ENCODE data around the gene LGALS8. TPM values are rescaled to one million over a fixed set of nuclear protein-coding genes. Genes with fewer than 3 reads are reported as not detected.

The LGALS8 gene
- total RNA-seq, 1 experiment from 2014 or later: 30.7 TPM

DNA sequence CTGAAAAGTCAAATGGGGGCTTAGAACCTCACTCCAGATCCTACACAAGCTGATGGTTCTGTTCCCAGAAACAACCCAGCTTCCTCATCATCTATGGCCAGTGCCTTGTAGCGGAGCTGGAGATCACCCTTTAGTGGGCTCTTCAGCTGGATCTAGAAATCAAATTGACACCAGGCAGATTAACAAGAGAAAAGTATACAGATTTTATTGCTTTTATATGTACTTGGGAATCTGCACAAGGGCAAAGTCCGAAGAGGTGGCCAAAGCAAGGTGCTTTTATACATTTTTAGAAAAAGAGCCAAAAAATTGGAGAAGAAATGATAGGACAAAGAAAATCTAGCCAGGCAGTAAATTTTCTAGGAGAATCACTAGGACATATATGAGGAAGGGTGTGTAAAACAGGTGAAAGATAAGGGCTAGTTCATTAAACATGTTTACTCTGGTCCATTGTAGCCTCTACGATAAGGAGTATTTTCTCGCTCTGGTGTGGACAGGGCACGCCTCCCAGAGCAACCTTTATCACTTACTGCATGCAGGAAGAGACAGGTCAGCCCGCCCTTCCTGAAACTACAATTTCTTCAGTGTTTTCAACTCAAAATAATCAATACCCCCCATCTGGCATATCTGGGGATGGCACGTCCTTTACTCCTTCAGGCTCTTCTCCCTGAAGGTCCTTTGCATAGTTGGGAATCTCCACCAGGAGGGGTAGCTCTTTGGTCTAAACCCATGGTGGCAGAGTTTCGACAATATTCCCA, 14.0 kb upstream of the LGALS8 start:
- H3K9me3 ChIP-seq (ENCODE audit: control insufficient read depth in 1 of 2, insufficient read depth in 1 of 2, low read depth in 1 of 2, low read length in 2 of 2): no peaks in the 10 kb centered on the region
- no peak overlapping the region for H3K4me2 ChIP-seq (ENCODE audit: low read length)
- no peak for DNase-seq (ENCODE audit: low read depth, low spot score)
- no peaks in the 10 kb centered on the region for H4K20me1 ChIP-seq (ENCODE audit: insufficient read depth)
- ChIA-PET POLR2A (no interaction called here), CTCF (no interaction called here), RAD21 (ENCODE audit: low non-redundant PET in 1 of 2, low total read pairs in 2 of 2, uncharacterized antibody in 2 of 2, unreplicated experiment in 2 of 2) (no interaction called here)
- no peak overlapping the region for H2AFZ ChIP-seq (ENCODE audit: low read depth, low read length, poor library complexity, severe bottlenecking)
- no peaks in the 10 kb centered on the region for H3K4me1 ChIP-seq (ENCODE audit: control insufficient read depth in 1 of 2, insufficient read depth in 2 of 2, low read length in 2 of 2)
- H3K27me3 ChIP-seq (ENCODE audit: insufficient read depth, low read length): no peaks in the 10 kb centered on the region
- intact Hi-C loops (cut with micrococcal nuclease): no loop called here
- no peaks in the 10 kb centered on the region for H3K36me3 ChIP-seq (ENCODE audit: control insufficient read depth in 1 of 2, insufficient read depth in 2 of 2, low read length in 2 of 2)
- H3K4me3 ChIP-seq (replicated peaks in 1 of 2; ENCODE audit: low read depth in 1 of 2, low read length in 2 of 2): no peak overlapping the region
- no peaks in the 10 kb centered on the region for H3K79me2 ChIP-seq (ENCODE audit: insufficient read depth, low read length)
- peak; percentile 57; the same call in 1 of the 2 replicates for ATAC-seq
- no peak overlapping the region for H3K9ac ChIP-seq (ENCODE audit: low read length)
- TF ChIP-seq SIN3A (IDR thresholded peaks at IDR 0.05; ENCODE audit: low read depth): no peak
- TF ChIP-seq, protein P1, sequence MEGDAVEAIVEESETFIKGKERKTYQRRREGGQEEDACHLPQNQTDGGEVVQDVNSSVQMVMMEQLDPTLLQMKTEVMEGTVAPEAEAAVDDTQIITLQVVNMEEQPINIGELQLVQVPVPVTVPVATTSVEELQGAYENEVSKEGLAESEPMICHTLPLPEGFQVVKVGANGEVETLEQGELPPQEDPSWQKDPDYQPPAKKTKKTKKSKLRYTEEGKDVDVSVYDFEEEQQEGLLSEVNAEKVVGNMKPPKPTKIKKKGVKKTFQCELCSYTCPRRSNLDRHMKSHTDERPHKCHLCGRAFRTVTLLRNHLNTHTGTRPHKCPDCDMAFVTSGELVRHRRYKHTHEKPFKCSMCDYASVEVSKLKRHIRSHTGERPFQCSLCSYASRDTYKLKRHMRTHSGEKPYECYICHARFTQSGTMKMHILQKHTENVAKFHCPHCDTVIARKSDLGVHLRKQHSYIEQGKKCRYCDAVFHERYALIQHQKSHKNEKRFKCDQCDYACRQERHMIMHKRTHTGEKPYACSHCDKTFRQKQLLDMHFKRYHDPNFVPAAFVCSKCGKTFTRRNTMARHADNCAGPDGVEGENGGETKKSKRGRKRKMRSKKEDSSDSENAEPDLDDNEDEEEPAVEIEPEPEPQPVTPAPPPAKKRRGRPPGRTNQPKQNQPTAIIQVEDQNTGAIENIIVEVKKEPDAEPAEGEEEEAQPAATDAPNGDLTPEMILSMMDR (IDR thresholded peaks at IDR 0.05 in 2 of 3, conservative IDR thresholded peaks at IDR 0.05 in 1 of 3; ENCODE audit: borderline replicate concordance in 1 of 3, insufficient read depth in 1 of 3, low read depth in 2 of 3, low read length in 2 of 3): peak in 2 of 3 experiments; percentile 20 to 32; a peak in 2 of 6 replicates
- BruUV-seq (replicated peaks): no TSS peak
- no peaks in the 10 kb centered on the region for H3K9me2 ChIP-seq (ENCODE audit: insufficient read depth)
- H3K27ac ChIP-seq (ENCODE audit: low read depth, low read length): no peak overlapping the region

DNA sequence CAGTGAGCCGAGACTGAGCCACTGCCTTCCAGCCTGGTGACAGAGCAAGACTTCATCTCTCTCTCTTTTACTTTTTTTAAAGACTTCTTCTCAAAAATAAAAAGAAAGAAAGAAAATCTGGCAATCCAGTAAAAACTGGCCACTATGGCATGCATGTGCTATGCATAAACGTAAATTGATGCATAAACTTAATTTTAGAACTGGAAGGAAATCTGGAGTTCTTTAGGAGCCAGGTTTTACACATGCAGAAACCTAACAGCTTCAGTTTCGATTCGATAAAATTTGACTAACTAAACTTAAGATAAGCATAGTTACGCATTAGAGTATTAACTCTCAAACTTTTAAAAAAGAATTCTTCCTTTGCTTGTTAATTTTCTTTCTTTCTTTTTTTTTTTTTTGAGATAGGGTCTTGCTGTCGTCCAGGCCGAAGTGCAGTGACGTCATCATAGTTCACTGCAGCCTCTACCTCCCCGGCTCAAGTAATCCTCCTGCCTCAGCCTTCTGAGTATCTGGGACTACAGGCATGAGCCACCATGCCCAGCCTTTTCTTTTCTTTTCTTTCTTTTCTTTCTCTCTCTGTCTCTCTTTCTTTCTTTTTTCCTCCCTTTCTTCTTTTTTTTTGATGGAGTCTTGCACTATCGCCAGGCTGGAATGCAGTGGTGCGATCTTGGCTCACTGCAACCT, 11.9 kb upstream of the LGALS8 start:
- DNase-seq (ENCODE audit: low read depth, low spot score): no peak
- Histone ChIP-seq H3K9me3 (ENCODE audit: control insufficient read depth in 1 of 2, insufficient read depth in 1 of 2, low read depth in 1 of 2, low read length in 2 of 2) (no peaks in the 10 kb centered on the region), H2AFZ (ENCODE audit: low read depth, low read length, poor library complexity, severe bottlenecking) (no peak overlapping the region), H3K27ac (ENCODE audit: low read depth, low read length) (no peak overlapping the region), H3K4me1 (ENCODE audit: control insufficient read depth in 1 of 2, insufficient read depth in 2 of 2, low read length in 2 of 2) (no peaks in the 10 kb centered on the region), H4K20me1 (ENCODE audit: insufficient read depth) (no peaks in the 10 kb centered on the region), H3K36me3 (ENCODE audit: control insufficient read depth in 1 of 2, insufficient read depth in 2 of 2, low read length in 2 of 2) (no peaks in the 10 kb centered on the region), H3K79me2 (ENCODE audit: insufficient read depth, low read length) (no peaks in the 10 kb centered on the region), H3K4me2 (ENCODE audit: low read length) (no peak overlapping the region), H3K9me2 (ENCODE audit: insufficient read depth) (no peaks in the 10 kb centered on the region), H3K9ac (ENCODE audit: low read length) (no peak overlapping the region), H3K27me3 (ENCODE audit: insufficient read depth, low read length) (no peaks in the 10 kb centered on the region), H3K4me3 (replicated peaks in 1 of 2; ENCODE audit: low read depth in 1 of 2, low read length in 2 of 2) (no peak overlapping the region)
- BruUV-seq (replicated peaks): no TSS peak
- ChIA-PET POLR2A (no interaction called here), CTCF (no interaction called here), RAD21 (ENCODE audit: low non-redundant PET in 1 of 2, low total read pairs in 2 of 2, uncharacterized antibody in 2 of 2, unreplicated experiment in 2 of 2) (no interaction called here)
- TF ChIP-seq, protein P2, sequence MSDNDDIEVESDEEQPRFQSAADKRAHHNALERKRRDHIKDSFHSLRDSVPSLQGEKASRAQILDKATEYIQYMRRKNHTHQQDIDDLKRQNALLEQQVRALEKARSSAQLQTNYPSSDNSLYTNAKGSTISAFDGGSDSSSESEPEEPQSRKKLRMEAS (IDR thresholded peaks at IDR 0.05): no peak
- TF ChIP-seq CEBPB (IDR thresholded peaks at IDR 0.05; ENCODE audit: low read depth) (no peak), EZH2 (IDR thresholded peaks at IDR 0.05) (no peak), EZH2phosphoT487 (IDR thresholded peaks at IDR 0.05; ENCODE audit: borderline replicate concordance) (no peak)
- TF ChIP-seq, protein P3, sequence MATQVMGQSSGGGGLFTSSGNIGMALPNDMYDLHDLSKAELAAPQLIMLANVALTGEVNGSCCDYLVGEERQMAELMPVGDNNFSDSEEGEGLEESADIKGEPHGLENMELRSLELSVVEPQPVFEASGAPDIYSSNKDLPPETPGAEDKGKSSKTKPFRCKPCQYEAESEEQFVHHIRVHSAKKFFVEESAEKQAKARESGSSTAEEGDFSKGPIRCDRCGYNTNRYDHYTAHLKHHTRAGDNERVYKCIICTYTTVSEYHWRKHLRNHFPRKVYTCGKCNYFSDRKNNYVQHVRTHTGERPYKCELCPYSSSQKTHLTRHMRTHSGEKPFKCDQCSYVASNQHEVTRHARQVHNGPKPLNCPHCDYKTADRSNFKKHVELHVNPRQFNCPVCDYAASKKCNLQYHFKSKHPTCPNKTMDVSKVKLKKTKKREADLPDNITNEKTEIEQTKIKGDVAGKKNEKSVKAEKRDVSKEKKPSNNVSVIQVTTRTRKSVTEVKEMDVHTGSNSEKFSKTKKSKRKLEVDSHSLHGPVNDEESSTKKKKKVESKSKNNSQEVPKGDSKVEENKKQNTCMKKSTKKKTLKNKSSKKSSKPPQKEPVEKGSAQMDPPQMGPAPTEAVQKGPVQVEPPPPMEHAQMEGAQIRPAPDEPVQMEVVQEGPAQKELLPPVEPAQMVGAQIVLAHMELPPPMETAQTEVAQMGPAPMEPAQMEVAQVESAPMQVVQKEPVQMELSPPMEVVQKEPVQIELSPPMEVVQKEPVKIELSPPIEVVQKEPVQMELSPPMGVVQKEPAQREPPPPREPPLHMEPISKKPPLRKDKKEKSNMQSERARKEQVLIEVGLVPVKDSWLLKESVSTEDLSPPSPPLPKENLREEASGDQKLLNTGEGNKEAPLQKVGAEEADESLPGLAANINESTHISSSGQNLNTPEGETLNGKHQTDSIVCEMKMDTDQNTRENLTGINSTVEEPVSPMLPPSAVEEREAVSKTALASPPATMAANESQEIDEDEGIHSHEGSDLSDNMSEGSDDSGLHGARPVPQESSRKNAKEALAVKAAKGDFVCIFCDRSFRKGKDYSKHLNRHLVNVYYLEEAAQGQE (IDR thresholded peaks at IDR 0.05; ENCODE audit: low read depth): no peak
- TF ChIP-seq, protein P4, sequence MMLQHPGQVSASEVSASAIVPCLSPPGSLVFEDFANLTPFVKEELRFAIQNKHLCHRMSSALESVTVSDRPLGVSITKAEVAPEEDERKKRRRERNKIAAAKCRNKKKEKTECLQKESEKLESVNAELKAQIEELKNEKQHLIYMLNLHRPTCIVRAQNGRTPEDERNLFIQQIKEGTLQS (IDR thresholded peaks at IDR 0.05): no peak
- ATAC-seq: no peak
- intact Hi-C loops (cut with micrococcal nuclease): no loop called here
